ENCODE results near the gene TSNAX.

DNA sequence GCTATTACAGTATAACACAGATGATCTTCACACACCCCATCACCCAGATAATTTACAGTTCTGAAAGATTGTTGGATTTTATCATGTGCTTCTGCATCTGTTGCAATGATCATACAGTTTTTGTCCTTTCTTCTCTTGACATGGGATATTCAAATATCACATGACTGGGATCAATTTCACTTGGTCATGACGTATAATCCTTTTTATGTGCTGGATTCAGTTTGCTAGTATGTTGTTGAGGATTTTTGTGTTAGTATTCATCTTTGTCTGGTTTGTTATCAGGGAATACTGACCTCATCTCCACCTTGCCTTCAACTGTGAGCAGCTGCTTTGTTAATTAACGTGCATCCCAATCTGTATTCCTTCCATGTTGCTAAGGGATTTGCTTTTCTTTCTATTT, 53.4 kb downstream of the TSNAX start:
- TF ChIP-seq GATA3 (IDR thresholded peaks at IDR 0.05; ENCODE audit: low read depth, low read length) (no peak), GATA2 (IDR thresholded peaks at IDR 0.05; ENCODE audit: low read depth, low read length) (no peak)

Measured in SH-SY5Y (cell line).